Neural crest cell (in vitro differentiated cells): Measurements from ENCODE around the gene PAQR5. TPM values are rescaled to one million over a fixed set of nuclear protein-coding genes. Genes with fewer than 3 reads are reported as not detected.

ENCODE experiments used
- DNase-seq: peaks from one replicate; pipeline ENCODE4 v3.0.0; 2021; ENCODE audit warnings: low read depth, mixed read lengths, low spot score
- H3K27ac Mint-ChIP-seq: one replicate; pipeline ENCODE4 v1.8.0; 2021; ENCODE audit warnings: mild to moderate bottlenecking, mixed read lengths; ENCODE audit not compliant: unreplicated experiment
- H3K27me3 Mint-ChIP-seq: 2 replicates; pipeline ENCODE4 v1.8.0; 2021; ENCODE audit warnings: low read depth, mild to moderate bottlenecking, mixed read lengths
- H3K36me3 Mint-ChIP-seq: 2 replicates; pipeline ENCODE4 v1.8.0; 2021; ENCODE audit warnings: low read depth, mild to moderate bottlenecking, mixed read lengths
- H3K4me1 Mint-ChIP-seq: 2 replicates; pipeline ENCODE4 v1.8.0; 2021; ENCODE audit warnings: mixed read lengths
- H3K4me3 Mint-ChIP-seq: one replicate; pipeline ENCODE4 v1.8.0; 2021; ENCODE audit warnings: mild to moderate bottlenecking, mixed read lengths
- H3K9me3 Mint-ChIP-seq: 2 replicates; pipeline ENCODE4 v1.8.0; 2021; ENCODE audit warnings: mixed read lengths
- total RNA-seq: library from RNA; stranded (reverse); gene quantifications from 2 replicates; pipeline ENCODE4 v1.2.1, GENCODE V29; 2021
- TF ChIP-seq, protein P1 (sequence below): fragments of 200-600 bp; sonication (generic); conservative IDR thresholded peaks from 2 replicates; pipeline ENCODE4 v1.5.0; 2021; ENCODE audit warnings: antibody characterized with exemption, mild to moderate bottlenecking

The PAQR5 gene
- total RNA-seq, 1 donor from 2014 or later = 0.21 TPM

DNA sequence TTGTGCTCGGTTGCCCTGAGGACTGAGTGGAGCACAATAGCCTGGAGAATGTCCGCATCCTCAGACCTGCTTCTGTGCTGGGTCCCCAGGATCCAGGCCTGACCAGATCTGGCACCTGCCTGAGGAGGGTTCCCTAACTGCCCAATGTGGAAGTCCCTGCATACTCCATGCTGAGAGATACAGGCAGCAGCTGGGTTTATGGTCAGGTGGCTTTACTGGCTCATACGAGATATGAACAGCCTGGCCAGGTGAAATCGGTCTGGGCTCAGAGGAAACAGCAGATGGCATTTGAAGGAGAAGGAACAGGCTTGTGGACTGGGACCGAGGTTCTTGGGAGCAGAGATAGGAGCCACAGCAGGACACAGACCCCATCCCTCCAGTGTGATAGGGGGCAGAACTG is 97.3 kb downstream of the PAQR5 start:
- H3K4me1 Mint-ChIP-seq = peaks cover 19% of the 10 kb centered on the region
- TF ChIP-seq, protein P1, sequence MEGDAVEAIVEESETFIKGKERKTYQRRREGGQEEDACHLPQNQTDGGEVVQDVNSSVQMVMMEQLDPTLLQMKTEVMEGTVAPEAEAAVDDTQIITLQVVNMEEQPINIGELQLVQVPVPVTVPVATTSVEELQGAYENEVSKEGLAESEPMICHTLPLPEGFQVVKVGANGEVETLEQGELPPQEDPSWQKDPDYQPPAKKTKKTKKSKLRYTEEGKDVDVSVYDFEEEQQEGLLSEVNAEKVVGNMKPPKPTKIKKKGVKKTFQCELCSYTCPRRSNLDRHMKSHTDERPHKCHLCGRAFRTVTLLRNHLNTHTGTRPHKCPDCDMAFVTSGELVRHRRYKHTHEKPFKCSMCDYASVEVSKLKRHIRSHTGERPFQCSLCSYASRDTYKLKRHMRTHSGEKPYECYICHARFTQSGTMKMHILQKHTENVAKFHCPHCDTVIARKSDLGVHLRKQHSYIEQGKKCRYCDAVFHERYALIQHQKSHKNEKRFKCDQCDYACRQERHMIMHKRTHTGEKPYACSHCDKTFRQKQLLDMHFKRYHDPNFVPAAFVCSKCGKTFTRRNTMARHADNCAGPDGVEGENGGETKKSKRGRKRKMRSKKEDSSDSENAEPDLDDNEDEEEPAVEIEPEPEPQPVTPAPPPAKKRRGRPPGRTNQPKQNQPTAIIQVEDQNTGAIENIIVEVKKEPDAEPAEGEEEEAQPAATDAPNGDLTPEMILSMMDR = no peak
- DNase-seq = no peak
- H3K27ac Mint-ChIP-seq = no peak overlapping the region
- H3K27me3 Mint-ChIP-seq = no peaks in the 10 kb centered on the region
- H3K36me3 Mint-ChIP-seq = no peaks in the 10 kb centered on the region
- H3K4me3 Mint-ChIP-seq = no peak overlapping the region
- no peaks in the 10 kb centered on the region for H3K9me3 Mint-ChIP-seq

DNA sequence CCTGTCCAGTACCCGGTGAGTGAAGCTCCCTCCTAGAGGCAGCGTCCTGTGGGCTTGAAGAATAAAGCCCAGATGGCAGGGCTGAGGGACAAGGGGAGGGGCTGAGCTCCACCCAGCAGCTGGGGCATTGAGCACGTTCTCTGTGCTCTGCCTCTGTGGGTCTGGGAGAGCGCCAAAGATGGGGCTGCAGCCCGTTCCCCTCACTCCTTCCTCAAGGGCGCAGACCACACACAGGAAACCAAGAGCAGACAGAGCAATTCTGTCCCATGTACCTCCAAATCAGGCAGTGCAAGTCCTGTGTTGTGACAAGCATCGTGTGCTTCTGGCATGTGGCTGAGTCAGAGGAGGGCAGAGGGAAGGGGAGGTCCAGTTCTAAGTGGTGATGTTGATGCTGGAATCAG is 99.8 kb downstream of the PAQR5 start:
- no peaks in the 10 kb centered on the region for H3K36me3 Mint-ChIP-seq
- no peak overlapping the region for H3K4me3 Mint-ChIP-seq
- peaks cover 14% of the 10 kb centered on the region for H3K4me1 Mint-ChIP-seq
- no peak overlapping the region for H3K27ac Mint-ChIP-seq
- no peaks in the 10 kb centered on the region for H3K27me3 Mint-ChIP-seq
- TF ChIP-seq, protein P1 = no peak
- H3K9me3 Mint-ChIP-seq = no peaks in the 10 kb centered on the region
- no peak for DNase-seq

DNA sequence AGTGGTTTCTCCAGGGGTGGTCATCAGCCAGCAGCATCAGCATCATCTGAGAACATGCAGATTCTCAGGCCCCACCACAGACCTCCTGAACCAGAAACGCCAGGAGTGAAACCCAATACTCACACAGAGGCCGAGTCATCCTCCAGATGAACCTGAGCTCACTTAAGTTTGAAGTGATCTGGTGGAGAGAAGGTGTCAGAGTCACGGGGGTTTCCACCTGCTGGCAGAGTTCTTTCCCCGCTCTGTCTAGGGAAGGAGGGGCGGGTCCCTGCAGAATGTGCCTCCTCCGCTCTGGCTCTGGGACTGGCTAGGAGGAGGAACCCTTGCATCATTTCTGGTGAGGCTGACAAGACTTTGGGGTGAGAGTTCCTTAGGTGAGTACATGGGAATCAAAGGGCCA is 102.1 kb downstream of the PAQR5 start:
- TF ChIP-seq, protein P1 = no peak
- no peak for DNase-seq
- H3K27ac Mint-ChIP-seq = peak overlapping the region; percentile 43
- no peak overlapping the region for H3K4me3 Mint-ChIP-seq
- no peaks in the 10 kb centered on the region for H3K36me3 Mint-ChIP-seq
- H3K9me3 Mint-ChIP-seq = no peaks in the 10 kb centered on the region
- H3K27me3 Mint-ChIP-seq = no peaks in the 10 kb centered on the region
- no peaks in the 10 kb centered on the region for H3K4me1 Mint-ChIP-seq

DNA sequence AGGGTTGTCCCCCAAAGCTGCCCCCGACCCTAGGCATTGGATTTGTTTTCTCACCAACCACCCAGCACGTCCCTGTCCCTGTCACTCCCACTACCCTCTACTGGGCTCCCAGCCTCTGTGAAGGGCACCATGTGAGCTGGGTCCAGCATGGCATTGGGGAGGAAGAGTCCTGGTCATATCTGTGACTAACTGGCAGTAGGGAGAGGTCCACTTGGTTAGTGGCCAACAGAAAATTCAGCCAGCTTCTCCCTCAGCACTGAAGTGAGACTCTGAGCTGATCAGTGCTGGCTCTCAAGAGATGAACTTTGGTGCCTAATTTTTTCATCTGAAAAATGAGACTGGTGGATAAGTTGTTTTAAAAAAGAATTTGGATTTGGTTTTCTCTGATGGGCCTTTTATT is 104.1 kb downstream of the PAQR5 start:
- H3K36me3 Mint-ChIP-seq = no peaks in the 10 kb centered on the region
- no peaks in the 10 kb centered on the region for H3K27me3 Mint-ChIP-seq
- H3K4me1 Mint-ChIP-seq = no peaks in the 10 kb centered on the region
- H3K4me3 Mint-ChIP-seq = no peak overlapping the region
- TF ChIP-seq, protein P1 = no peak
- H3K27ac Mint-ChIP-seq = no peak overlapping the region
- no peaks in the 10 kb centered on the region for H3K9me3 Mint-ChIP-seq
- DNase-seq = no peak

DNA sequence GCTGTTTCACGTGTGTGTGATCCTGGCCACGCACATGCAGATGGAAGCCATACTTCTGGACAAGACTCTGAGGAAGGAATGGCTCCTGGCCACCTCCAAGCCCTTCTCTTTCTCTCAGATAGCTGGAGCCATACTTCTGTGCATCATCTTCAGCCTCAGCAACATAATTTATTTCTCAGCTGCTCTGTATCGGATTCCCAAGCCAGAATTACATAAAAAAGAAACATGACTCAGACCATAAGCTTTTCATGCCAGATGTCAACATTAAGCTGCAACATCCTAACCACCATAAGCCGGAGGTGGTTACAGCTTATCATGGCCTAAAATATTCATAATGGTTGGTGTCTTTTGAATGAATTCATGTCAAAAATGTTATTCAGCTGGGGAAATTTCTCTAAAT is 104.9 kb downstream of the PAQR5 start:
- no peaks in the 10 kb centered on the region for H3K9me3 Mint-ChIP-seq
- TF ChIP-seq, protein P1 = no peak
- H3K27me3 Mint-ChIP-seq = no peaks in the 10 kb centered on the region

DNA sequence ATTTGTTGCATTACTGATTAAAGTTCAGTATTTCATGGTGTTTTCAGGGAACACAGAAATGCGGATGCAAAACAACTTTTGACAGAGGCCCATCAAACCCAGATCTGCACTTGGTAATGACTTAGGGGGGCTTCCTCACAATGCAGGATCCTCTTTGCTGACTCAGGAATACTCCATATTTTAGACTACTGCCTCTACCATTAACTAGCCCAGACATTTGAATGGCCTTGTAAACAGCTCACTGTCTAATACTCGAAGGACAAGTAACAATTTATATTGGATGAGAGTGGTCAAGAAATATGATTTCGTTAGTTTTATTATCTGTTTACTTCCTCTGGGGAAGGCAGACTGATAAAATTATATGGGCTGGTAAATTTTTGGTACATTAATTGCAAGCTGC is 106.4 kb downstream of the PAQR5 start:
- DNase-seq = no peak
- Mint-ChIP-seq H3K4me3 (no peak overlapping the region), H3K27me3 (no peaks in the 10 kb centered on the region), H3K36me3 (no peaks in the 10 kb centered on the region), H3K27ac (no peak overlapping the region), H3K9me3 (no peaks in the 10 kb centered on the region), H3K4me1 (no peaks in the 10 kb centered on the region)
- TF ChIP-seq, protein P1 = no peak

More for the DNA sequence above, 104.9 kb downstream of the PAQR5 start:
- no peak overlapping the region for H3K4me3 Mint-ChIP-seq
- no peak for DNase-seq
- no peaks in the 10 kb centered on the region for H3K4me1 Mint-ChIP-seq
- H3K36me3 Mint-ChIP-seq = no peaks in the 10 kb centered on the region
- H3K27ac Mint-ChIP-seq = no peak overlapping the region
